ENCODE measurements around the gene ENOSF1. TPM values are rescaled to one million over a fixed set of nuclear protein-coding genes. Genes with fewer than 3 reads are reported as not detected.

Gene ENOSF1
- polyA plus RNA-seq, 1 of the 3 experiments (the other 2 are of a cell fraction): 23.3 TPM

DNA sequence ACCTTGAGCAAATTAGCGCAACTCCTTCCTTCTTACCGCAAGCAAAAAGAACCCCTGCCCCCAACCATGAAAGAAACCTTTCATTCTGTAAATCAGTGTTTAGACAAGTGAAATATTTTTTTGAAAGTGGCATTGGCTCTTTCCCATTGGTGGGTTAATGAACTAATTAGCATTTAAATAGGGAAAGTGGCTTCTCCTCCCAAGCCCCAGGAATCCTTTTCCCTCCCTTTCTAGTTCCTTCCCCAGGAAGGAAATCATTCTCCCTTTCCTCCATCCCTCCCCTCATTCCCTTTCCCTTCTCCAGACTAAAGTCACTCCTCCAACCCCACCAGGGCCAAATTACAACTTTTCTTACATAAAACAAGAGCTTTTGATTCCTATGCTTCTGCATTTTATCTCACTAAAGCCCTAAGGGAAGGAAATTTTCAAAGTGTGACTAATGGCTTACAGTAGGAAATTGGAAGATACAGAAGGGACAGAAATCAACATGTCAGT, 77.8 kb downstream of the ENOSF1 start:
- ChIA-PET POLR2A (no interaction called here), CTCF (interaction anchor here (1.0 to 1.6 kb wide), 2 partner anchors 11 to 196 kb away, joined by 5 to 7 read pairs; no protein-coding TSS in a partner anchor)
- Histone ChIP-seq H3K9me2 (no peaks in the 10 kb centered on the region), H3K4me3 (ENCODE audit: low read depth in 2 of 2, low read length in 1 of 2) (no peak overlapping the region), H3K27ac (ENCODE audit: low read depth in 2 of 2, low read length in 1 of 2) (no peak overlapping the region), H4K20me1 (ENCODE audit: insufficient read depth) (no peaks in the 10 kb centered on the region), H3K79me2 (ENCODE audit: insufficient read depth) (no peaks in the 10 kb centered on the region), H3K9me3 (no peaks in the 10 kb centered on the region), H2AFZ (ENCODE audit: low read depth) (no peak overlapping the region), H3K36me3 (replicated peaks in 1 of 2; ENCODE audit: control insufficient read depth in 1 of 2, insufficient read depth in 2 of 2, low read length in 1 of 2) (no peaks in the 10 kb centered on the region), H3K27me3 (ENCODE audit: insufficient read depth) (no peaks in the 10 kb centered on the region), H3K4me2 (no peak overlapping the region), H3F3A (replicated peaks; ENCODE audit: insufficient read depth) (no peaks in the 10 kb centered on the region), H3K9ac (no peak overlapping the region), H3K4me1 (ENCODE audit: control insufficient read depth in 1 of 2, insufficient read depth in 2 of 2, low read depth in 1 of 2, low read length in 1 of 2) (peaks cover 0 to 5% of the 10 kb centered on the region in 2 experiments; a peak in 1 of 4 replicates)
- TF ChIP-seq FOXM1 (IDR thresholded peaks at IDR 0.05; ENCODE audit: low read depth): no peak
- TF ChIP-seq RFX5 (IDR thresholded peaks at IDR 0.05; ENCODE audit: low read length): no peak
- no peak for TF ChIP-seq GATA2 (CRISPR knock-in tag; IDR thresholded peaks at IDR 0.05)
- TF ChIP-seq, protein P1, sequence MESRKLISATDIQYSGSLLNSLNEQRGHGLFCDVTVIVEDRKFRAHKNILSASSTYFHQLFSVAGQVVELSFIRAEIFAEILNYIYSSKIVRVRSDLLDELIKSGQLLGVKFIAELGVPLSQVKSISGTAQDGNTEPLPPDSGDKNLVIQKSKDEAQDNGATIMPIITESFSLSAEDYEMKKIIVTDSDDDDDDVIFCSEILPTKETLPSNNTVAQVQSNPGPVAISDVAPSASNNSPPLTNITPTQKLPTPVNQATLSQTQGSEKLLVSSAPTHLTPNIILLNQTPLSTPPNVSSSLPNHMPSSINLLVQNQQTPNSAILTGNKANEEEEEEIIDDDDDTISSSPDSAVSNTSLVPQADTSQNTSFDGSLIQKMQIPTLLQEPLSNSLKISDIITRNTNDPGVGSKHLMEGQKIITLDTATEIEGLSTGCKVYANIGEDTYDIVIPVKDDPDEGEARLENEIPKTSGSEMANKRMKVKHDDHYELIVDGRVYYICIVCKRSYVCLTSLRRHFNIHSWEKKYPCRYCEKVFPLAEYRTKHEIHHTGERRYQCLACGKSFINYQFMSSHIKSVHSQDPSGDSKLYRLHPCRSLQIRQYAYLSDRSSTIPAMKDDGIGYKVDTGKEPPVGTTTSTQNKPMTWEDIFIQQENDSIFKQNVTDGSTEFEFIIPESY (IDR thresholded peaks at IDR 0.05; ENCODE audit: borderline replicate concordance, low read depth): no peak
- no peak for TF ChIP-seq ELF1 (IDR thresholded peaks at IDR 0.05)
- no peak for TF ChIP-seq MXI1 (IDR thresholded peaks at IDR 0.05; ENCODE audit: low read depth, low read length)
- no peak for TF ChIP-seq NFIC (IDR thresholded peaks at IDR 0.05; ENCODE audit: borderline replicate concordance)
- TF ChIP-seq RXRA (IDR thresholded peaks at IDR 0.05; ENCODE audit: borderline replicate concordance, low read depth): no peak
- TF ChIP-seq CHD2 (IDR thresholded peaks at IDR 0.05; ENCODE audit: low read length, partially characterized antibody): no peak
- TF ChIP-seq, protein P2, sequence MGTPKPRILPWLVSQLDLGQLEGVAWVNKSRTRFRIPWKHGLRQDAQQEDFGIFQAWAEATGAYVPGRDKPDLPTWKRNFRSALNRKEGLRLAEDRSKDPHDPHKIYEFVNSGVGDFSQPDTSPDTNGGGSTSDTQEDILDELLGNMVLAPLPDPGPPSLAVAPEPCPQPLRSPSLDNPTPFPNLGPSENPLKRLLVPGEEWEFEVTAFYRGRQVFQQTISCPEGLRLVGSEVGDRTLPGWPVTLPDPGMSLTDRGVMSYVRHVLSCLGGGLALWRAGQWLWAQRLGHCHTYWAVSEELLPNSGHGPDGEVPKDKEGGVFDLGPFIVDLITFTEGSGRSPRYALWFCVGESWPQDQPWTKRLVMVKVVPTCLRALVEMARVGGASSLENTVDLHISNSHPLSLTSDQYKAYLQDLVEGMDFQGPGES (IDR thresholded peaks at IDR 0.05; ENCODE audit: low read depth, low read length): no peak
- no peak for TF ChIP-seq FOSL2 (IDR thresholded peaks at IDR 0.05; ENCODE audit: borderline replicate concordance, low read depth)
- TF ChIP-seq EP300 (IDR thresholded peaks at IDR 0.05; ENCODE audit: borderline replicate concordance in 1 of 2, low read depth in 1 of 2, low read length in 1 of 2): no peak
- TF ChIP-seq, protein P3, sequence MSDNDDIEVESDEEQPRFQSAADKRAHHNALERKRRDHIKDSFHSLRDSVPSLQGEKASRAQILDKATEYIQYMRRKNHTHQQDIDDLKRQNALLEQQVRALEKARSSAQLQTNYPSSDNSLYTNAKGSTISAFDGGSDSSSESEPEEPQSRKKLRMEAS (IDR thresholded peaks at IDR 0.05; ENCODE audit: low read depth): no peak
- no peak for TF ChIP-seq YY1 (IDR thresholded peaks at IDR 0.05; ENCODE audit: low read depth)
- no peak for TF ChIP-seq NRF1 (IDR thresholded peaks at IDR 0.05; ENCODE audit: low read depth, low read length)
- 93% methylated on average over 2 of the region's 2 CpGs for WGBS (ENCODE audit: low lambda C conversion rate)
- no peak for DNase-seq

DNA sequence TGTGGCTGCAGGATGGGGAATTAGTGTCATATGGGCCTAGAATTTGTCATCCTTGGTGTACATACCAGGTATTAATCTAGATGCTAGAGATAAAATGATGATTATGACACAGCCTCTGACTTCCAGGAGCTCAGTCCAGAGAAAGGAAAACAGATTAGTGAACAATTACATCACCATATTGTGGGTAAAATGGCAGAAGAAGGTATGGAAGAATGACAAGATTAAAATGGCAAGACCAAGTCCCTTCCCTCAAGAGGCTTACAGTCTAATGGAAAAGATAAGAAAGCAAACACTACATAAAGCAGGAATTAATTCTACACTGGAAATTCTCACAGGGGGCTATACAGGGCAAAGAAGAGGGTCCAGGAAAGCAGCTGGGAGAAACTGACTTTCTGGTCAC, 80.9 kb downstream of the ENOSF1 start:
- Histone ChIP-seq H4K20me1 (ENCODE audit: insufficient read depth) (no peaks in the 10 kb centered on the region), H3K9me2 (no peaks in the 10 kb centered on the region), H3K36me3 (replicated peaks in 1 of 2; ENCODE audit: control insufficient read depth in 1 of 2, insufficient read depth in 2 of 2, low read length in 1 of 2) (no peaks in the 10 kb centered on the region), H3K27ac (ENCODE audit: low read depth in 2 of 2, low read length in 1 of 2) (no peak overlapping the region), H3K79me2 (ENCODE audit: insufficient read depth) (no peaks in the 10 kb centered on the region), H3K4me3 (ENCODE audit: low read depth in 2 of 2, low read length in 1 of 2) (no peak overlapping the region), H3K4me2 (no peak overlapping the region), H3K9ac (no peak overlapping the region), H3F3A (replicated peaks; ENCODE audit: insufficient read depth) (no peaks in the 10 kb centered on the region), H3K4me1 (ENCODE audit: control insufficient read depth in 1 of 2, insufficient read depth in 2 of 2, low read depth in 1 of 2, low read length in 1 of 2) (peaks cover 0 to 5% of the 10 kb centered on the region in 2 experiments; a peak in 1 of 4 replicates), H2AFZ (ENCODE audit: low read depth) (no peak overlapping the region), H3K27me3 (ENCODE audit: insufficient read depth) (no peaks in the 10 kb centered on the region; the same call in 1 of the 2 replicates), H3K9me3 (no peaks in the 10 kb centered on the region)
- TF ChIP-seq JUND (IDR thresholded peaks at IDR 0.05) (no peak), NFIC (IDR thresholded peaks at IDR 0.05; ENCODE audit: borderline replicate concordance) (no peak), GATA2 (CRISPR knock-in tag; IDR thresholded peaks at IDR 0.05) (no peak), SMC3 (IDR thresholded peaks at IDR 0.05; ENCODE audit: low read depth, low read length) (no peak), RFX5 (IDR thresholded peaks at IDR 0.05; ENCODE audit: low read length) (no peak), FOXJ3 (CRISPR knock-in tag; IDR thresholded peaks at IDR 0.05) (no peak), NRF1 (IDR thresholded peaks at IDR 0.05; ENCODE audit: low read depth, low read length) (no peak), EZH2phosphoT487 (IDR thresholded peaks at IDR 0.05; ENCODE audit: borderline replicate concordance, low read depth) (no peak), ELF1 (IDR thresholded peaks at IDR 0.05) (no peak)
- TF ChIP-seq, protein P4, sequence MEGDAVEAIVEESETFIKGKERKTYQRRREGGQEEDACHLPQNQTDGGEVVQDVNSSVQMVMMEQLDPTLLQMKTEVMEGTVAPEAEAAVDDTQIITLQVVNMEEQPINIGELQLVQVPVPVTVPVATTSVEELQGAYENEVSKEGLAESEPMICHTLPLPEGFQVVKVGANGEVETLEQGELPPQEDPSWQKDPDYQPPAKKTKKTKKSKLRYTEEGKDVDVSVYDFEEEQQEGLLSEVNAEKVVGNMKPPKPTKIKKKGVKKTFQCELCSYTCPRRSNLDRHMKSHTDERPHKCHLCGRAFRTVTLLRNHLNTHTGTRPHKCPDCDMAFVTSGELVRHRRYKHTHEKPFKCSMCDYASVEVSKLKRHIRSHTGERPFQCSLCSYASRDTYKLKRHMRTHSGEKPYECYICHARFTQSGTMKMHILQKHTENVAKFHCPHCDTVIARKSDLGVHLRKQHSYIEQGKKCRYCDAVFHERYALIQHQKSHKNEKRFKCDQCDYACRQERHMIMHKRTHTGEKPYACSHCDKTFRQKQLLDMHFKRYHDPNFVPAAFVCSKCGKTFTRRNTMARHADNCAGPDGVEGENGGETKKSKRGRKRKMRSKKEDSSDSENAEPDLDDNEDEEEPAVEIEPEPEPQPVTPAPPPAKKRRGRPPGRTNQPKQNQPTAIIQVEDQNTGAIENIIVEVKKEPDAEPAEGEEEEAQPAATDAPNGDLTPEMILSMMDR (IDR thresholded peaks at IDR 0.05): no peak
- TF ChIP-seq, protein P2 (IDR thresholded peaks at IDR 0.05; ENCODE audit: low read depth, low read length): no peak
- ChIA-PET POLR2A (no interaction called here), CTCF (interaction anchor here (0.9 to 3.7 kb wide), 8 partner anchors 10 to 224 kb away, joined by 3 to 13 read pairs (median 3); partner anchors contain the start of gene ENOSF1)
- no peak for DNase-seq

Data from SK-N-SH (cell line).